SK-N-SH (cell line): ENCODE measurements around the gene SUCLG2. TPM values are rescaled to one million over a fixed set of nuclear protein-coding genes. Genes with fewer than 3 reads are reported as not detected.

Experiments
- CTCF ChIA-PET: fragments of 300-600, 350-600 bp; formaldehyde crosslinking; extraction: SDS; loops from one replicate; lab custom pipeline; 2021; lab: Yijun Ruan, JAX
- POLR2A ChIA-PET: fragments of 350-600 bp; sonication (Branson Sonifier 250); formaldehyde crosslinking; extraction: SDS; loops from one replicate; lab custom pipeline; 2020; ENCODE audit warnings: antibody characterized with exemption, inconsistent platforms; lab: Yijun Ruan, JAX
- DNase-seq: peaks from one replicate; pipeline ENCODE4 v3.0.0; 2012
- H2AFZ ChIP-seq: fragments of 200-600 bp; sonication (generic); 2 replicates; pipeline ENCODE4 v1.8.1; 2016; ENCODE audit warnings: antibody characterized with exemption, mild to moderate bottlenecking, low read depth
- H3F3A ChIP-seq: fragments of 200-600 bp; sonication (generic); replicated peaks from 2 replicates; pipeline ENCODE3; 2016; ENCODE audit warnings: antibody characterized with exemption, mild to moderate bottlenecking; ENCODE audit not compliant: insufficient read depth
- H3K27ac ChIP-seq, 2 experiments: fragments of 200-500 bp in 1 of 2; fragments of 200-600 bp in 1 of 2; sonication (Bioruptor generic) in 1 of 2; sonication (generic), shearing (Covaris generic) in 1 of 2; 2 replicates each; pipeline versions ENCODE4 v1.5.1 to v1.6.1; 2014 to 2016; ENCODE audit warnings: low read depth in 2 of 2, inconsistent platforms in 1 of 2, low read length in 1 of 2, mild to moderate bottlenecking in 1 of 2, mixed read lengths in 1 of 2
- H3K27me3 ChIP-seq: fragments of 200-600 bp; sonication (generic), shearing (Covaris generic); 2 replicates; pipeline ENCODE4 v1.6.1; 2016; ENCODE audit warnings: mixed run types; ENCODE audit not compliant: insufficient read depth
- H3K36me3 ChIP-seq, 2 experiments: fragments of 200-500 bp in 1 of 2; fragments of 200-600 bp in 1 of 2; sonication (Bioruptor generic) in 1 of 2; sonication (generic) in 1 of 2; replicated peaks in 1 of 2; 2 replicates each; pipeline versions ENCODE3 to v1.5.1; 2014 to 2016; ENCODE audit warnings: low read length in 1 of 2, mild to moderate bottlenecking in 1 of 2; ENCODE audit not compliant: insufficient read depth in 2 of 2, control insufficient read depth in 1 of 2
- H3K4me1 ChIP-seq, 2 experiments: fragments of 200-500 bp in 1 of 2; fragments of 200-600 bp in 1 of 2; sonication (Bioruptor generic) in 1 of 2; sonication (generic), shearing (Covaris generic) in 1 of 2; 2 replicates each; pipeline versions ENCODE4 v1.5.1 to v1.6.1; 2014 to 2016; ENCODE audit warnings: low read depth in 1 of 2, low read length in 1 of 2, mixed run types in 1 of 2; ENCODE audit not compliant: insufficient read depth in 2 of 2, control insufficient read depth in 1 of 2
- H3K4me2 ChIP-seq: fragments of 200-600 bp; sonication (generic), shearing (Covaris generic); 2 replicates; pipeline ENCODE4 v1.6.1; 2017; ENCODE audit warnings: mixed run types
- H3K4me3 ChIP-seq, 2 experiments: fragments of 200-500 bp in 1 of 2; fragments of 200-600 bp in 1 of 2; sonication (Bioruptor generic) in 1 of 2; sonication (generic), shearing (Covaris generic) in 1 of 2; 2 replicates each; pipeline versions ENCODE4 v1.5.1 to v1.8.1; 2014 to 2016; ENCODE audit warnings: low read depth in 2 of 2, inconsistent platforms in 1 of 2, low read length in 1 of 2, mild to moderate bottlenecking in 1 of 2, mixed read lengths in 1 of 2, moderate library complexity in 1 of 2
- H3K79me2 ChIP-seq: fragments of 200-600 bp; sonication (generic); 2 replicates; pipeline ENCODE4 v1.8.1; 2017; ENCODE audit warnings: mild to moderate bottlenecking; ENCODE audit not compliant: insufficient read depth
- H3K9ac ChIP-seq: fragments of 200-600 bp; sonication (generic); 2 replicates; pipeline ENCODE4 v1.6.1; 2017; ENCODE audit warnings: mixed run types
- H3K9me2 ChIP-seq: fragments of 200-600 bp; sonication (generic); 2 replicates; pipeline ENCODE4 v1.6.1; 2017; ENCODE audit warnings: mixed run types
- H3K9me3 ChIP-seq: fragments of 200-600 bp; sonication (generic); 2 replicates; pipeline ENCODE4 v1.6.1; 2017; ENCODE audit warnings: mixed run types, mild to moderate bottlenecking, moderate library complexity
- H4K20me1 ChIP-seq: fragments of 200-600 bp; sonication (generic); 2 replicates; pipeline ENCODE4 v1.6.1; 2017; ENCODE audit warnings: mild to moderate bottlenecking, mixed run types; ENCODE audit not compliant: insufficient read depth
- CHD2 ChIP-seq: fragments of 150-350 bp; IDR thresholded peaks from 2 replicates; pipeline ENCODE4 v1.6.1; 2018; ENCODE audit warnings: low read length; ENCODE audit not compliant: partially characterized antibody
- ELF1 ChIP-seq: IDR thresholded peaks from 2 replicates; pipeline ENCODE4 v1.4.0; 2012
- FOSL2 ChIP-seq: IDR thresholded peaks from 2 replicates; pipeline ENCODE4 v1.4.0; 2012; ENCODE audit warnings: low read depth, mild to moderate bottlenecking, moderate library complexity, borderline replicate concordance
- FOXJ3 ChIP-seq: sonication (generic); formaldehyde crosslinking; IDR thresholded peaks from 2 replicates; pipeline ENCODE4 v1.5.1; 2020; ENCODE audit warnings: mild to moderate bottlenecking, missing genetic modification reagents
- GABPA ChIP-seq: IDR thresholded peaks from 2 replicates; pipeline ENCODE4 v1.4.0; 2012; ENCODE audit warnings: low read depth, mild to moderate bottlenecking
- MEF2A ChIP-seq: IDR thresholded peaks from 2 replicates; pipeline ENCODE4 v1.4.0; 2012; ENCODE audit warnings: low read depth, borderline replicate concordance
- POLR2AphosphoS5 ChIP-seq: IDR thresholded peaks from 2 replicates; pipeline ENCODE4 v1.6.1; 2012; ENCODE audit warnings: low read depth, low read length
- RCOR1 ChIP-seq: fragments of 150-350 bp; IDR thresholded peaks from 2 replicates; pipeline ENCODE4 v1.6.1; 2017; ENCODE audit warnings: antibody characterized with exemption, low read length
- RXRA ChIP-seq: IDR thresholded peaks from 2 replicates; pipeline ENCODE4 v1.4.0; 2012; ENCODE audit warnings: low read depth, mild to moderate bottlenecking, borderline replicate concordance
- SIN3A ChIP-seq: IDR thresholded peaks from 2 replicates; pipeline ENCODE4 v1.6.1; 2012; ENCODE audit warnings: low read depth, mild to moderate bottlenecking, low read length, moderate library complexity, borderline replicate concordance
- SMC3 ChIP-seq: IDR thresholded peaks from 2 replicates; pipeline ENCODE4 v1.6.1; 2012; ENCODE audit warnings: low read depth, low read length, improper control_type of control experiment
- TCF12 ChIP-seq: IDR thresholded peaks from 2 replicates; pipeline ENCODE4 v1.4.0; 2012
- WGBS: methylation state at CpG from one replicate; pipeline ENCODE4 v1.1.6; 2017; ENCODE audit warnings: low lambda C conversion rate; 5-methylcytosine and 5-hydroxymethylcytosine counted together
- polyA plus RNA-seq, 3 experiments: library from polyadenylated mRNA; depleted of rRNA; stranded (reverse); fragments of >200 nt; gene quantifications; 2 replicates each; pipeline ENCODE4 v1.2.3, GENCODE V29; 2012
- TF ChIP-seq, protein P1 (sequence below): fragments of 150-350 bp; IDR thresholded peaks from 2 replicates; pipeline ENCODE4 v1.6.1; 2017; ENCODE audit warnings: antibody characterized with exemption, low read length, low read depth, borderline replicate concordance
- TF ChIP-seq, protein P2 (sequence below): IDR thresholded peaks from 2 replicates; pipeline ENCODE4 v1.6.1; 2012; ENCODE audit warnings: mild to moderate bottlenecking, low read depth, low read length, moderate library complexity
- TF ChIP-seq, protein P3 (sequence below): IDR thresholded peaks from 2 replicates; pipeline ENCODE4 v1.4.0; 2012; ENCODE audit warnings: low read depth, borderline replicate concordance
- TF ChIP-seq, protein P4 (sequence below): IDR thresholded peaks from 2 replicates; pipeline ENCODE4 v1.4.0; 2012; ENCODE audit warnings: low read depth, borderline replicate concordance
- TF ChIP-seq, protein P5 (sequence below): fragments of 200-600 bp; sonication (generic); IDR thresholded peaks from 2 replicates; pipeline ENCODE4 v1.6.1; 2017; ENCODE audit warnings: antibody characterized with exemption, mild to moderate bottlenecking, moderate library complexity

SUCLG2 gene
- polyA plus RNA-seq, 1 of the 3 experiments (the other 2 are of a cell fraction), result 20.2 TPM

DNA sequence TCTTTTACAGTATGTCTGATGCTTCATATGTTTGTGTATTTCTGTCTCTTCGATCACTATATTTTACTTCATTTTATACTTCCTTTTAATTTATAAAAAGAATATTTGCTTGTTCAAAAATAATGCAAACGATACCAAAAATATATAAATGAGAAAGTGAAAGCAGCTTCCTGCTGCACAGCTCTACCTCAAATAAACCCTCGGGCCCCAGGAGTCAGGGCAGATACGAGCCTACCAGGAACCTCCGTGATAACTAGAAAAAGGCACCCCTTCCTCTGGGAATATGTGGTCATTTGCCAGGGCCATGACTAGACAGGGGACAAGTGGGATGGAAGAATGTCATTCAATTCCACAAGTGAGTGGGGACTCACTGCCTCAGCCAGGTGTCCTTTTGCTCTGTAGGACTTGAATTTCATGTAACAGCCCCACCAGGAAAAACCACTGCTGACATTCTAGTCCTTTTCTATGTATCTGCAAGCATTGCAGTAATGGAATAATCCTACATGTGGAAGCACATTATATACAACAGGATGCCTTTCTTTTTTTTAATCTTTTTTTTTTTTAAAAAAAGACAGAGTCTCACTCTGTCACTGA, 133.3 kb downstream of the SUCLG2 start:
- 98% methylated on average over 5 of the region's 5 CpGs for WGBS
- no peak overlapping the region for H3K4me3 ChIP-seq
- no peak for DNase-seq
- no peaks in the 10 kb centered on the region for H3K79me2 ChIP-seq
- H3K4me1 ChIP-seq, result peaks cover 0 to 6% of the 10 kb centered on the region in 2 experiments; a peak in 2 of 4 replicates
- H3K27me3 ChIP-seq, result no peaks in the 10 kb centered on the region
- H3K36me3 ChIP-seq, result peaks cover 11 to 21% of the 10 kb centered on the region in 2 experiments
- no peak overlapping the region for H3K9ac ChIP-seq
- H2AFZ ChIP-seq, result no peak overlapping the region
- H3K9me3 ChIP-seq, result no peaks in the 10 kb centered on the region
- H4K20me1 ChIP-seq, result no peaks in the 10 kb centered on the region
- no peaks in the 10 kb centered on the region for H3K9me2 ChIP-seq
- TF ChIP-seq TCF12, result no peak
- TF ChIP-seq, protein P1, sequence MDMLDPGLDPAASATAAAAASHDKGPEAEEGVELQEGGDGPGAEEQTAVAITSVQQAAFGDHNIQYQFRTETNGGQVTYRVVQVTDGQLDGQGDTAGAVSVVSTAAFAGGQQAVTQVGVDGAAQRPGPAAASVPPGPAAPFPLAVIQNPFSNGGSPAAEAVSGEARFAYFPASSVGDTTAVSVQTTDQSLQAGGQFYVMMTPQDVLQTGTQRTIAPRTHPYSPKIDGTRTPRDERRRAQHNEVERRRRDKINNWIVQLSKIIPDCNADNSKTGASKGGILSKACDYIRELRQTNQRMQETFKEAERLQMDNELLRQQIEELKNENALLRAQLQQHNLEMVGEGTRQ, result no peak
- CTCF ChIA-PET, result no interaction called here
- H3F3A ChIP-seq, result no peaks in the 10 kb centered on the region
- H3K4me2 ChIP-seq, result no peak overlapping the region
- no peak overlapping the region for H3K27ac ChIP-seq
- POLR2A ChIA-PET, result no interaction called here

DNA sequence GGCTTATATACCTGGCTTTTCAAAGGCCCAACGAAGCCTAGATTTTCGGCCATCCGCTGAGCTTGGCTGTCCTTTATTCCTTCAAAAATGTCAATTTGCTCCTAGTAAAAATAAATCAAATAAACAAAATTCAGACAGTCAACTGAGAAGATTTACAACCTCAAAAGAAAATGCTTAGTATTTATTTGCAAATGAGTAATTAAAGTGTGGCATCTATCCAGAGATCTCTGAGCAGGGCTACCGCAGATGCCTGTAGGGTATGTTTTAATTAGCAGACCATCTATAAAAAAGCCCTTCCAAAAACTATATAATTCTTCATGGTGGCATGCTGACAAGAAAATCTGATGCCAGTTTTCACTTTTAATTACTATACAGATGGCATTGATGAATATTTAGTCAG, 136.2 kb downstream of the SUCLG2 start:
- Histone ChIP-seq H3K4me1 (peaks cover 0 to 6% of the 10 kb centered on the region in 2 experiments; a peak in 2 of 4 replicates), H3F3A (no peaks in the 10 kb centered on the region), H3K36me3 (peaks cover 12 to 13% of the 10 kb centered on the region in 2 experiments), H3K27me3 (no peaks in the 10 kb centered on the region), H3K27ac (no peak overlapping the region), H4K20me1 (no peaks in the 10 kb centered on the region), H3K79me2 (no peaks in the 10 kb centered on the region), H3K4me2 (no peak overlapping the region), H3K4me3 (no peak overlapping the region), H2AFZ (no peak overlapping the region), H3K9ac (no peak overlapping the region), H3K9me2 (no peaks in the 10 kb centered on the region), H3K9me3 (no peaks in the 10 kb centered on the region)
- ChIA-PET POLR2A (no interaction called here), CTCF (interaction anchor here (1.0 to 1.4 kb wide), 3 partner anchors 9 to 137 kb away, joined by 3 to 4 read pairs (median 3); no protein-coding TSS in a partner anchor)
- peak; percentile 7 for DNase-seq
- 94% methylated on average over 4 of the region's 4 CpGs for WGBS
- TF ChIP-seq GABPA (no peak), FOSL2 (no peak), RXRA (no peak), ELF1 (no peak), POLR2AphosphoS5 (no peak), MEF2A (no peak), SIN3A (no peak), CHD2 (no peak), TCF12 (no peak), RCOR1 (no peak), SMC3 (no peak), FOXJ3 (CRISPR knock-in tag) (no peak)
- TF ChIP-seq, protein P2, sequence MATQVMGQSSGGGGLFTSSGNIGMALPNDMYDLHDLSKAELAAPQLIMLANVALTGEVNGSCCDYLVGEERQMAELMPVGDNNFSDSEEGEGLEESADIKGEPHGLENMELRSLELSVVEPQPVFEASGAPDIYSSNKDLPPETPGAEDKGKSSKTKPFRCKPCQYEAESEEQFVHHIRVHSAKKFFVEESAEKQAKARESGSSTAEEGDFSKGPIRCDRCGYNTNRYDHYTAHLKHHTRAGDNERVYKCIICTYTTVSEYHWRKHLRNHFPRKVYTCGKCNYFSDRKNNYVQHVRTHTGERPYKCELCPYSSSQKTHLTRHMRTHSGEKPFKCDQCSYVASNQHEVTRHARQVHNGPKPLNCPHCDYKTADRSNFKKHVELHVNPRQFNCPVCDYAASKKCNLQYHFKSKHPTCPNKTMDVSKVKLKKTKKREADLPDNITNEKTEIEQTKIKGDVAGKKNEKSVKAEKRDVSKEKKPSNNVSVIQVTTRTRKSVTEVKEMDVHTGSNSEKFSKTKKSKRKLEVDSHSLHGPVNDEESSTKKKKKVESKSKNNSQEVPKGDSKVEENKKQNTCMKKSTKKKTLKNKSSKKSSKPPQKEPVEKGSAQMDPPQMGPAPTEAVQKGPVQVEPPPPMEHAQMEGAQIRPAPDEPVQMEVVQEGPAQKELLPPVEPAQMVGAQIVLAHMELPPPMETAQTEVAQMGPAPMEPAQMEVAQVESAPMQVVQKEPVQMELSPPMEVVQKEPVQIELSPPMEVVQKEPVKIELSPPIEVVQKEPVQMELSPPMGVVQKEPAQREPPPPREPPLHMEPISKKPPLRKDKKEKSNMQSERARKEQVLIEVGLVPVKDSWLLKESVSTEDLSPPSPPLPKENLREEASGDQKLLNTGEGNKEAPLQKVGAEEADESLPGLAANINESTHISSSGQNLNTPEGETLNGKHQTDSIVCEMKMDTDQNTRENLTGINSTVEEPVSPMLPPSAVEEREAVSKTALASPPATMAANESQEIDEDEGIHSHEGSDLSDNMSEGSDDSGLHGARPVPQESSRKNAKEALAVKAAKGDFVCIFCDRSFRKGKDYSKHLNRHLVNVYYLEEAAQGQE, result no peak
- TF ChIP-seq, protein P3, sequence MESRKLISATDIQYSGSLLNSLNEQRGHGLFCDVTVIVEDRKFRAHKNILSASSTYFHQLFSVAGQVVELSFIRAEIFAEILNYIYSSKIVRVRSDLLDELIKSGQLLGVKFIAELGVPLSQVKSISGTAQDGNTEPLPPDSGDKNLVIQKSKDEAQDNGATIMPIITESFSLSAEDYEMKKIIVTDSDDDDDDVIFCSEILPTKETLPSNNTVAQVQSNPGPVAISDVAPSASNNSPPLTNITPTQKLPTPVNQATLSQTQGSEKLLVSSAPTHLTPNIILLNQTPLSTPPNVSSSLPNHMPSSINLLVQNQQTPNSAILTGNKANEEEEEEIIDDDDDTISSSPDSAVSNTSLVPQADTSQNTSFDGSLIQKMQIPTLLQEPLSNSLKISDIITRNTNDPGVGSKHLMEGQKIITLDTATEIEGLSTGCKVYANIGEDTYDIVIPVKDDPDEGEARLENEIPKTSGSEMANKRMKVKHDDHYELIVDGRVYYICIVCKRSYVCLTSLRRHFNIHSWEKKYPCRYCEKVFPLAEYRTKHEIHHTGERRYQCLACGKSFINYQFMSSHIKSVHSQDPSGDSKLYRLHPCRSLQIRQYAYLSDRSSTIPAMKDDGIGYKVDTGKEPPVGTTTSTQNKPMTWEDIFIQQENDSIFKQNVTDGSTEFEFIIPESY, result no peak
- TF ChIP-seq, protein P4, sequence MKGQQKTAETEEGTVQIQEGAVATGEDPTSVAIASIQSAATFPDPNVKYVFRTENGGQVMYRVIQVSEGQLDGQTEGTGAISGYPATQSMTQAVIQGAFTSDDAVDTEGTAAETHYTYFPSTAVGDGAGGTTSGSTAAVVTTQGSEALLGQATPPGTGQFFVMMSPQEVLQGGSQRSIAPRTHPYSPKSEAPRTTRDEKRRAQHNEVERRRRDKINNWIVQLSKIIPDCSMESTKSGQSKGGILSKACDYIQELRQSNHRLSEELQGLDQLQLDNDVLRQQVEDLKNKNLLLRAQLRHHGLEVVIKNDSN, result no peak
- TF ChIP-seq, protein P5, sequence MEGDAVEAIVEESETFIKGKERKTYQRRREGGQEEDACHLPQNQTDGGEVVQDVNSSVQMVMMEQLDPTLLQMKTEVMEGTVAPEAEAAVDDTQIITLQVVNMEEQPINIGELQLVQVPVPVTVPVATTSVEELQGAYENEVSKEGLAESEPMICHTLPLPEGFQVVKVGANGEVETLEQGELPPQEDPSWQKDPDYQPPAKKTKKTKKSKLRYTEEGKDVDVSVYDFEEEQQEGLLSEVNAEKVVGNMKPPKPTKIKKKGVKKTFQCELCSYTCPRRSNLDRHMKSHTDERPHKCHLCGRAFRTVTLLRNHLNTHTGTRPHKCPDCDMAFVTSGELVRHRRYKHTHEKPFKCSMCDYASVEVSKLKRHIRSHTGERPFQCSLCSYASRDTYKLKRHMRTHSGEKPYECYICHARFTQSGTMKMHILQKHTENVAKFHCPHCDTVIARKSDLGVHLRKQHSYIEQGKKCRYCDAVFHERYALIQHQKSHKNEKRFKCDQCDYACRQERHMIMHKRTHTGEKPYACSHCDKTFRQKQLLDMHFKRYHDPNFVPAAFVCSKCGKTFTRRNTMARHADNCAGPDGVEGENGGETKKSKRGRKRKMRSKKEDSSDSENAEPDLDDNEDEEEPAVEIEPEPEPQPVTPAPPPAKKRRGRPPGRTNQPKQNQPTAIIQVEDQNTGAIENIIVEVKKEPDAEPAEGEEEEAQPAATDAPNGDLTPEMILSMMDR, result no peak
